Uterus (tissue), 4 donors: ENCODE measurements around the gene PTPN6. TPM values are rescaled to one million over a fixed set of nuclear protein-coding genes. Genes with fewer than 3 reads are reported as not detected.
A peak's percentile ranks its signal among the peaks of the same experiment; 100 is the strongest.

ENCODE experiments used
- DNase-seq, 2 donors: peaks; one replicate each; pipeline ENCODE4 v3.0.0-alpha.2; 2019 to 2020
- H3K27ac ChIP-seq, 2 donors: fragments of 200-600 bp; sonication (generic); 1 replicate in 1 of 2; 2 replicates in 1 of 2; pipeline ENCODE4 v1.5.1; 2016 to 2018
- H3K27me3 ChIP-seq, 2 donors: fragments of 200-600 bp; sonication (generic); one replicate each; pipeline ENCODE4 v1.5.1; 2018 to 2019; ENCODE audit warnings: control low read depth in 1 of 2
- H3K36me3 ChIP-seq, 2 donors: fragments of 200-600 bp; sonication (generic); one replicate each; pipeline ENCODE4 v1.5.1; 2019; ENCODE audit warnings: control low read depth in 1 of 2
- H3K4me1 ChIP-seq, 2 donors: fragments of 200-600 bp; sonication (generic); one replicate each; pipeline ENCODE4 v1.5.1; 2018 to 2019; ENCODE audit warnings: control low read depth in 1 of 2
- H3K4me3 ChIP-seq, 2 donors: fragments of 200-600 bp; sonication (generic); 1 replicate in 1 of 2; 2 replicates in 1 of 2; pipeline ENCODE4 v1.5.1; 2018 to 2019; ENCODE audit warnings: mild to moderate bottlenecking in 1 of 2
- H3K9me3 ChIP-seq, 2 donors: fragments of 200-600 bp; sonication (generic); one replicate each; pipeline ENCODE4 v1.5.1; 2019; ENCODE audit warnings: control low read depth in 1 of 2
- CTCF ChIP-seq, 4 experiments: fragments of 200-600 bp in 2 of 4; fragments of 450-650 bp in 2 of 4; sonication (generic) in 2 of 4; IDR thresholded peaks; one replicate each; pipeline ENCODE4 v1.5.1; 2016 to 2019; ENCODE audit warnings: antibody characterized with exemption in 4 of 4, mild to moderate bottlenecking in 2 of 4, moderate library complexity in 1 of 4
- POLR2A ChIP-seq, 2 donors: fragments of 450-650 bp; IDR thresholded peaks; one replicate each; pipeline ENCODE4 v1.6.1; 2016; ENCODE audit warnings: antibody characterized with exemption in 2 of 2, mild to moderate bottlenecking in 1 of 2, moderate library complexity in 1 of 2
- intact Hi-C: fragments of 100-400 bp; cut with DNase I; formaldehyde crosslinking; loops from one replicate; pipeline ENCODE4 v1.15.1; 2023; ENCODE audit warnings: low total_unique reads
- total RNA-seq, 4 donors: library from RNA; depleted of rRNA in 3 of 4; stranded (reverse); fragments of >200 nt in 3 of 4; gene quantifications; one replicate each; pipeline versions ENCODE4 v1.1.0 to v1.2.4, GENCODE V29; 2014 to 2023
- donor health status: DM: yes; HTN: yes; CAD: no.

Gene PTPN6
- total RNA-seq, 4 donors from 2014 or later, result 0.59 to 19.8 (median 5.9) TPM

GRCh38 chr12:6919588-6919987, 31.6 kb upstream of the PTPN6 start:
- peaks cover under 1 to 2% of the 10 kb centered on the region in 2 donors for H3K4me1 ChIP-seq
- TF ChIP-seq POLR2A (IDR thresholded peaks at IDR 0.05), result no peak
- TF ChIP-seq CTCF (IDR thresholded peaks at IDR 0.05), result no peak
- no peaks in the 10 kb centered on the region for H3K9me3 ChIP-seq
- no peaks in the 10 kb centered on the region for H3K36me3 ChIP-seq
- H3K27ac ChIP-seq, result no peak overlapping the region
- DNase-seq, result no peak
- no peak overlapping the region for H3K4me3 ChIP-seq
- H3K27me3 ChIP-seq, result no peaks in the 10 kb centered on the region
- intact Hi-C loops, result no loop called here

- Histone ChIP-seq H3K27ac (no peak overlapping the region), H3K4me1 (peaks cover 3 to 8% of the 10 kb centered on the region in 2 donors), H3K36me3 (no peaks in the 10 kb centered on the region), H3K9me3 (no peaks in the 10 kb centered on the region), H3K4me3 (no peak overlapping the region), H3K27me3 (no peaks in the 10 kb centered on the region)
- TF ChIP-seq CTCF (IDR thresholded peaks at IDR 0.05), result no peak
- TF ChIP-seq POLR2A (IDR thresholded peaks at IDR 0.05), result no peak
- intact Hi-C loops, result no loop called here
- no peak for DNase-seq
Measured at GRCh38 chr12:6921539-6921938, 29.6 kb upstream of the PTPN6 start.

GRCh38 chr12:6921996-6922946, 28.9 kb upstream of the PTPN6 start:
- TF ChIP-seq POLR2A (IDR thresholded peaks at IDR 0.05), result no peak
- no peak for TF ChIP-seq CTCF (IDR thresholded peaks at IDR 0.05)
- DNase-seq, result no peak

GRCh38 chr12:6923003-6923732, 28.0 kb upstream of the PTPN6 start:
- H3K4me1 ChIP-seq, result peaks cover 3 to 10% of the 10 kb centered on the region in 2 donors
- no peak overlapping the region for H3K4me3 ChIP-seq
- H3K36me3 ChIP-seq, result no peaks in the 10 kb centered on the region
- no peaks in the 10 kb centered on the region for H3K27me3 ChIP-seq
- no peaks in the 10 kb centered on the region for H3K9me3 ChIP-seq
- no peak for DNase-seq
- H3K27ac ChIP-seq, result peak overlapping the region in 1 of 2 donors; percentile 99
- TF ChIP-seq CTCF (IDR thresholded peaks at IDR 0.05), result no peak
- TF ChIP-seq POLR2A (IDR thresholded peaks at IDR 0.05), result no peak
- intact Hi-C loops, result no loop called here

More at GRCh38 chr12:6921996-6922946, 28.9 kb upstream of the PTPN6 start:
- Histone ChIP-seq H3K27me3 (no peaks in the 10 kb centered on the region), H3K9me3 (no peaks in the 10 kb centered on the region), H3K4me1 (peaks cover 3 to 10% of the 10 kb centered on the region in 2 donors), H3K36me3 (no peaks in the 10 kb centered on the region), H3K27ac (no peak overlapping the region), H3K4me3 (no peak overlapping the region)
- intact Hi-C loops, result no loop called here

GRCh38 chr12:6923851-6924250, 27.3 kb upstream of the PTPN6 start:
- Histone ChIP-seq H3K9me3 (no peaks in the 10 kb centered on the region), H3K27ac (peak overlapping the region; percentile 97 to 99), H3K36me3 (no peaks in the 10 kb centered on the region), H3K4me3 (no peak overlapping the region), H3K27me3 (no peaks in the 10 kb centered on the region), H3K4me1 (peaks cover 3 to 10% of the 10 kb centered on the region in 2 donors)
- no peak for TF ChIP-seq CTCF (IDR thresholded peaks at IDR 0.05)
- no peak for TF ChIP-seq POLR2A (IDR thresholded peaks at IDR 0.05)
- peak in 1 of 2 donors; percentile 54 for DNase-seq
- intact Hi-C loops, result no loop called here
